NCI-H146 (cell line): Measurements from ENCODE around the gene IFFO2.

Experiments
- DNase-seq: peaks from one replicate; lab custom pipeline; 2025; lab: John Stamatoyannopoulos, UW

The IFFO2 gene

DNA sequence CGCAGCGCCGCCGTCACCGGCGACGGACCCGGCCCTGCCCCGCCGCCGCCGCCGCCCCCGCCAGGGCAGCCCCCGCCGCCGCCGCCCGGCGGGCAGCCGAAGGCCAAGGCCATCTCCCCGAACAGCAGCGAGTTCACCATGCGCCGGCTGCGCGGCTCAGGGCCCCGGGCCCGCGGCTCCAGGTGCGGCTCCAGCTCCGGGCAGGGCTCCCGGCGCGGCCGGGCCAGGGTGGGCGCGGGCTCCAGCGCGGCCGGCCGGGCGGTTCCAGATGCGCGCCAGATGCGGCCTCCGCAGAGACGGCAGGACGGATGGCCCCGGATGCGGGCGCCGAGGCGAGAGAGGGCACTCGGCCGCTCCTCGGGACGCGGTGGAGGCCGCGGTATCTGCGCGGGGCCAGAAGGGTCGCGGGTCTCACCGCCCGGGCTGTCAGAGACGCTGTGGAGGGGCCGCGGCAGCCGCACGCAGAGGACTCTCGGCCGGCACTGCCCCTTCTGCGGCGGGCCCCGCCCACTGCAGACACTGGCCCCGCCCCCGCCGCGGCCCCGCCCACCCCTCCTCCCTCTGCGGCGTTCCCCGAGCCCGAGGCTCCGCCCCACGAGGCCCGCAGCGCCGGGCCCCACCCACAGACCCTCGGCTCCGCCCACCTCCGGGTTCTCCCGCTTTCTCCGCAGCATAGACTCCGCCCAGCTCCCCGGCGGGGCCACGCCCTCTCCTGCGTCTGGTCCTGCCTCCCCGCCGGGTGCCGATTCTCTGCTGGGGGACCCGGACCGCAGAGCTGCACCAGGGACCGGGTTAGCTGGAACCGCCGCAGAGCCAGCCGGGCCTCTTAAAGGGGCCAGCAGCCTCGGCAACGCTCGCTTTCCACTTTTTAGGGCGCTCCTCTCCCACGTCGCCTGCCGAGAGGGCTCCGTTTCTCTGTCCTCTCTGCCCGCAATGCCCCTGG lies at the start of gene IFFO2:
IFFO2 (minus strand) TSS at position 484 of the 943 bp plus-strand sequence; CDS start at position 140, 344 bp downstream.
- peak; percentile 77 for DNase-seq

DNA sequence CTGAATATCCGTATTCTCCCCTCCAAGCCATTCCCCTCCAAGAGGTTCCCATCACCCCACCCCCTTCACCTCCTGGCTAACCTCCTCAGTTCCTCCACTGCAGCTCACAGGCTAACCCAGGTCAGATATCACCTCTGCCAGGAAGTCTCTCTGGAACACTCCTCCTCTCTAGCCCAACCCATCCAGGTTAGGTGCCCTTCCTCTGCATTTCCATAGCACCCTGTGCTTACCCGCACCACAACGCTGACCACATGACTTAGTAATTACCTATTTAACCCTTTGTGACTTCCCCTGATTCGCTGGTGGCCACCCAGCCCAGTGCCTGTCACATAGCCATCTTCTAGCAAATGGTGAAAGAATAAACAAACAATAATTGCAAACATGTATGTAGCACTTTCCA lies 49.5 kb upstream of the IFFO2 start:
- no peak for DNase-seq

DNA sequence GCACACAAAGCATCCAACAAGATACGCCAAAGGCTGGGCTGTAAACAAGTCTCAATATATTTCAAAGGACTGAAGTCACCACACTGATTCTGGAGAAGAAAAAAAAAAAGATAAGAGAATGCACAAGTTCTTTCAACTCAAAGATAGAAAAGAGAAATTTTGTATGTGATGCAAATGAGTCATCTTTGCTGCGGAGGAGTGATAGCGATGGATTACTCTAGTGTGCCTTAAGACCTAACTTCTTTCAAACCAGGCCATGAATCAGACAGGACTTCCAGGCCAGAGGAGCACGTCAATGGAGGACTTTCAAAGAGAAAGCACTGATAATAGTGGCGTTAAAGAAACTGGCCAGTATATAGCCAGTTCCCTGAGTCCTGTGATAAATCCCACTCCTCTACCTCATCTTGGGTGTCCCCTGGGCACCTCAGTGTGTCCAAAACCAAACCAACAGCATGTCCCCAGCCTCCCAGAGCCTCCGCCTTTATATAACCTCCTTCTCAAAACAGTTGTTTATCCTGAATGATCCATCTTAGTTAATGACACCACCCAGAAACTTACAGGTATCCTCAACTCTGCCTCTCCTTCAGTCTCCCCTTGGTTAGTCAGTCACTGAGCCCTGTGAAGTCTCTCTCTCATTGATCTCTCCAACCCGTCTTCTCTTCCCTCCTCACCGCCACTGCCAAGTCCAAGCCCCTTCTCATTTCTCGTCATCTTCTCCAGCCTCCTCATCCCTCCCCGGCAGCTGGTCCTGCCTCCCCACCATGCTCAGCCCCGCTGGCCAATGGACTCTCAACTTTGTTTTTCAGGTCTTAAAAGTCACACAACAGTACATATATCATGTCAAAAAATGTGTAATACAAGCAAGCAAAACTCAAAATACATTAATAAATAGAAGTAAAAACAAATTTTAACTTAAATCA lies 47.2 kb upstream of the IFFO2 start:
- no peak for DNase-seq

DNA sequence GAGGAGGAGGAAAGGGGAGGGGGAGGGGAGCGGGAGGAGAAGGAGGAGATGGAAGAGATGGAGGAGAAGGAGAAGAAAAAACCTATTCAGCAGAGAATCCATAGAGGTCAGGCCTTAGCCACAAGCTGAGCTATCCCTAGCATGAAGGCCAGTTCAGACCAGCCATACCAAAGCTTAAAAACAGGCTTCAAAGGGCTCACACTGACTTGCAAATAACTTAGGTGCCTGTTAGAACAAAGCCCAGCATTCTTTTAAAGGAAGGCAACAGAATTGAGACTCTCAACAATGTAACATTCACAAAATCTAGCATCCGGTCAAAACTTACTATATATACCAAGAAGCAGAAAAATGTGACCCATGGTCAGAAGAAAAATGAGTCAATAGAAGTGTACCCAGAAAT lies 43.6 kb upstream of the IFFO2 start:
- DNase-seq: no peak

DNA sequence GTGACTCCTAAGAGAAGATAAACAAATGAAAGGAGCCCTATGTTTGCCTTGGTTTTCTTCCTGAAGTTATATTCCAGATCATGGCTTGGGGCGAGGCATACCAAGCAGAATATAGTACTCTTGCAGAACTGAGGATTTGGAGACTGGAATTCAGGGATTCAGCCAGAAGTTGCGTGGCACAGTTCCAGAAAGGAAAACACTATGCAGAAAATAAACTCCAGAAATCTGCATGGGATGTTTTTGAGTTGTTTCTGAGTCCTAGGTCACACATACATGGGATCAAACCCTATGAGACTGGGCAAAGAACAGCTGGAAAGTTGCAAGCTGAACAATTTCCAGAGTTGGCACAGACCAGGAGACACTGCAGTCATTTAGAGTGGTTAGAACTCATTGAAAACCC lies 42.9 kb upstream of the IFFO2 start:
- DNase-seq: no peak

DNA sequence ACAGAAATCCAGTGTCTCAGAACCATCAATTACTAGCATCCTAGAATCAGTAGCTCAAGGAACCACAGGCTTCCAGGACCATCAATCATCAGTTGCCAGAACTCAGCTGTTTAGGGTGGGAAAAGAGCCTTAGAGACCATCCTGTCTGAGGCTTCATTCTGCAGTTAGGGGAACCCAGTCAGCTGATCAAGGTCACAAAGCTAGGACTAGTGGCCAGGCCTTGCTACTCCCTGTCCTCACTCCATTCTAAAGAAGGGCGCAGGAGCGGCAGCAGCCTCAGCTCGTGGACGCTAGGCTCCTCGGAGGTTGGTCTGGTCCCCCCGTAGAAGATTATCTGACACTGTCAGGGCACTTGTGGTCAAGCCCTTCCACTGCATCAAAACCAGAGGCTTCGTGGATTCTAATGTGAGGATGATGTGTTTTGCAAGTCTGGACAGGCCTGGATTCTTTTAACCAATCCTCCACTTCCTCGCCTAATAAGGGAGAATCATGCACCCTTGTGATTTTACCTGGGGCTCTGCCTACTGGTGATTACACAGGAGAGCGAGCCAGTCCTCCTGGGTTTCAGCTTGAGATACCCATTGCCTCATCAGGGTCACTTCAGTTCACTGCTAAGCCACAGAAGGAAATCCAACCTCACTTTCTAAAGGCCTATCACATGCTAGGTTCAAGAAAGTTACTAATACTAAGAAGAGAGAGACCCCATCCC lies 41.7 kb upstream of the IFFO2 start:
- DNase-seq: no peak

DNA sequence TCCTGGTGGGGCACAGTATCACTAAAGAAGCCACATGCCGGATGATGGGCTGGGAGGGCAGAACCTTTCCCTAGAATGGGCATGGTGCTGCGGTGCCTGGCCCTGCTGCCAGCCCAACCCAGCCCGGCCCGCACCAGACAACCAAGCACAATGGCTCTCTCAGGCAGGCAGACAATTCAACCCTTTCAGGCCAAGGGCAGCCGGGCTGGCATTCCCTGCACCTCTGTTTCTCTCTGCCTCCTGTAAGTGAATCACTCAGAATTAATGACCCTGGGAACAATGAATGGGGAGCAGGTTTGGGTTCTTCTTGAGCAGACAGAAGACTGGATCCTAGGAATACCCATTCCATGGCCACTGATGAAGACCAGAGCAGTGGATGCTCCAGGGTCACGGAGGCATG lies 41.0 kb upstream of the IFFO2 start:
- no peak for DNase-seq

DNA sequence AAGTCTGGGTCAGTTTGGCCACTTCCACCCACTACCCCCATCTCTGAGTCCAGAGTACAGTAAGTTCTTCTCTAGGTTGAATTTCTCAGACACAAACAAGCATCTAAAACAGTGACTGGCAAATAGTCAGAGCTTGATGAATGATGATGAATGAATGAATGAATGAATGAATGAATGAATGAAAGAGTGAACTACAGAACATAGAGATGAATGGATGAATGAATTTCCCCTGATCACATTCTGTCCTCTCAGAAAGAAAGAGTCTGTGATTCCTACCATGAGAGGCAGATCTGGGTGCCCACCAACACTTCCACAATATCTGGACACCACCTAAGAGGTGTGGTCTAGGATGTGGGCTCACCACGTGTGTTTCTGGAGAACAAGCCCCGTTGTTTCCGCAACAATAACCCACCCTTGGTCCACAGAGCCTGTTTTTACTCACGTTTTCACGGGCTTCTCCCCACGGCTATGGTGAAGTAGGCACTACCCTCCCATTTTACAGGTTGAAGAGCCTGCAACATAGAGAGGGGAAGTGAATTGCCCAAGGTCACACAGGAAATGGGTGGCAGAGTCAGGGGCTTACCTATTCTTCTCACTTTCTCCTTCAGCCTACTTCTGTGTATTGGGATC lies 40.2 kb upstream of the IFFO2 start:
- DNase-seq: no peak

DNA sequence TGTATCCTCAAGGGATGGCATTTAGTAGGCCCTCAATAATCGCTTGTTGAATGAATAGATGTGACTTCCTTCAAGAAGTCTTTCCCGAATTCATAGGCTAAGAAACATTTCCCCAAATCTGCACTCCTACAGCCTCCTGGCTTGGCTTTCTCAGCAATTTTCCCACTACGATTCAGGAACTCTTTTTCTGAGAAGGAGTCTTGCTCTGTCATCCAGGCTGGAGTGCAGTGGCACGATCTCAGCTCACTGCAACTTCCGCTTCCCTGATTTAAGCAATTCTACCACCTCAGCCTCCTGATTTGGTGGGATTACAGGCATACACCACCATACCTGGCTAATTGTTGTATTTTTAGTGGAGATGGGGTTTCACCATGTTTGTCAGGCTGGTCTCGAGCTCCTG lies 37.9 kb upstream of the IFFO2 start:
- no peak for DNase-seq

DNA sequence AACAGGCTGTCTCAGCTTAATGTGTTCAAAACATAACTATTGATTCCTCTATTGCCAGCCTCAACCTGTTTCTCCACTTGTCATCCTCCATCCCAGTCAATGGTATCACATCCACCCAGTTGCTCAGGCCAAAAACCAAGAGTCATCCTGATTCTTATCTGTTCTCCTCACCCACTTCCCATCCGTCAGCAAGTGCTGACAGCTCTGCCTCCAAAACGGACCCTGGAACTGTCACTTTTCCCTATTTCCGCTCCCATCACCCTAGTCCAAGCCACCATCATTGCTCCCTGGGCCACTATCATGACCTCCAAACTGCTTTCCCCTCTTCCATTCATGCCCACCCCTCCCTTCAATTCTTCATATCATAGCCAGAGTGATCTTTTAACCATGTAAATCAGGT lies 36.2 kb upstream of the IFFO2 start:
- DNase-seq: no peak

DNA sequence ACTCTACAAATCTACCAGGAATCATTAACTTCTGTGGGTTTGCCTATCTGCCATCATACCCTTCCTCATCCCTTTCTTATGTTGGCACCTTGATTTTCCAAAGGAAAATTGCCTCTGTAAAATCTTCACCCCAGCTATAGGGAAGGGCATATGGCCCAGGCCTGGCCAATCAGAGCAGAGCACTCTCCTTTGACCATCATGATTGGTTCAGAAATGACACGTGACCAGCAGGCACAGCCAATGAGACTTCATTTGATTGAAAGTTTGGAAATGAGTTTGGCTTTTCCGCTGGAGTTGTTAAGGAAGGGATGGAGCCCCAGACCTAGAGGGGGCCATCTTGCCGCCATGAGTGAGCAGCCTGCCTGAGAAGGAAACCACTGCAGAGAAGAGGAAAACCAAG lies 35.1 kb upstream of the IFFO2 start:
- no peak for DNase-seq

DNA sequence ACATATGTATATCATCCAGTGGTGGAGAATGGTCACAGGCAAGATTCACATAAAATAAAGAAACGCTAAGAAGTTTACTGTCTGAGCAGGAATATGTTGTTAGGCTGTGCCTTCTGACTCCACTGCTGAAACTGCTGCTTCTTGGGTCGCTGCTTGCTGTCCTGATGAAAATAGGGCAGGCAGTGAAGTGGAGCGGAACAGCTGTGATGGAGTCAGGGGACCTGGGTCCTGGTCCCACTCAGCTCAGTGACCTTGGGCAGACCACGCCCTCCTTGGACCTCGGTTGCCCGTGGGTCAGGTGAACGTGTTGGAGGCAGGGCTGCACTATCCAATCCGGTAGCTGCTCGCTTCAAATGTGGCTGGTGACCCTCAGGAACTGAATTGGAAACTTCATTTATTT lies 33.4 kb upstream of the IFFO2 start:
- DNase-seq: no peak

DNA sequence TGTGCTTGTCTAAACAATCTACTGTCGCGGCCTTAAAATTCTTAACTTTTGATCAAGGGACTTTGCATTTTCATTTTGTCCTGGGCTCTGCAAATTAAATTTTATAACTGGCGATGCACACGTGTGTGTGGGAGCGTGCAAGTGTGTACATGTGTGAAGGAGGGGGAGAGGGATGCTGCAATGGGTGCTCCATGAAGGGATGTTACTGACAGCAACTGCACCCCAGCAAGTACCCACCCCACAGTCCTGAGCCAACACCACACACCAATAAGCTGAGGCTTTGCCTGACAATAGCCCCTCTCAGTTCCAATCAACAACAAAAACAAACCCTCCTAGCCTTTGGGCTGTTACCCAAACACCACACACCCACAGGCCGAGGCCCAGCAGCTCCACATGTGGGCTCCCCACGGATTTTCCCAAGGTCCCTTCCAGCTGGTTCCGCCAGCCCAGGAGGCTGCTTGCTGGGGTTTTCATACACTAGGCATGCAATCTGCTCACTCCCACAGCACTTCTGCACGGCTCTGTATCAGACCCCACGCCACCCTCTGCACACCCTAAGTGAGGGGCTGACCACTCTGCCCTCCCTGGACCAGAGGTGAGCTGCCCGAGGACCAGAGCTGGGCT lies 32.8 kb upstream of the IFFO2 start:
- no peak for DNase-seq

DNA sequence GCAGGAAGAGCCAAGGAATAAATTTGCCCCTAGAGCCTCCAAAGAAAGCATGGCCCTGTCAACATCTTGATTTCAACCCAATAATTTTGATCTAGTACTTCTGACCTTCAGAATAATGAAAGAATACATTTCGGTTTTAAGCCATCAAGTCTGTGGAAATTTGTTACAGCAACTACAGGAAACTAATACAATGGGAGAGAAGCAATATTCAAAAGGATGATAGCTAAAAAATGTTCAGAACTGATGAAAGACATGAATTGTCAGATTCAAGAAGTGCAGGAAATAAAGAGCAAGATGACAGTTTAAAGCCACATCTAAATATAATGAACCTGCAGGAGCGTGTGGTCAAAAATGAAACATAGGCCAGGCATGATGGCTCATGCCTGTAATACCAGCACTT lies 24.8 kb upstream of the IFFO2 start:
- no peak for DNase-seq

DNA sequence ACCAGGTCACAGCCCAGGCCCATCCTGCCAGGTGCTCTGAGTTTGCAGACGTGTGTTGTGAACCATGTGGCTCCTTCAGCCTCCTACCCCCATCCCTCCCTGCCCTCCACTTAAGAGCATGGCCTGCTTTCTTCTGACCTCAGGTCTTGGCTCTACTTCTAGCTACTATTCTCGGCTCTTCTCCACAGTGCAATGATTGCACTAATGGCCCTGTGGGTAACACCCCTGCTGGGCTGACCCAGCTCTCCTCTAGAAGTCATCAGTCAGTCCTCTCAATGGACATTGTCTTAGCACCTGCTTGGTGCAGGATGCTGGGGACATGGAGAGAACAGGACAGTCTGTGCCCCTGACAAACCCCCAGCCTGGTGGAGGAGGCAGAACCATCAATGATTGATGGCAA lies 22.2 kb upstream of the IFFO2 start:
- DNase-seq: no peak

DNA sequence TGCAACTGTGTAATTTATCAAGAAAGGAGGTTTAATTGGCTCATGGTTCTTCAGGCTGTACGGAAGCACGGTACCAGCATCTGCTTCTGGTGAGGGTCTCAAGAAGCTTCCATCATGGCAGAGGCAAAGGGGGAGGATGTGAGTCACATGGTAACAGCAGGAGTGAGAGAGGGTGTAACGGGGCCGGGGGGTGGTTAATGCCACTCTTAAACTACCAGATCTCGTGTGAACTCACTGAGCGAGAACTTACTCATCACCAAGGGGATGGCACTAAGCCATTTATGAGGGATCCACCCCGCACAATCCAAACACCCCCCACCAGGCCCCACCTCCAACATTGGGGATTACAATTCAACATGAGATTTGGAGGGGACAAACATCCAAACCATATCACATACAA lies 21.0 kb upstream of the IFFO2 start:
- no peak for DNase-seq

DNA sequence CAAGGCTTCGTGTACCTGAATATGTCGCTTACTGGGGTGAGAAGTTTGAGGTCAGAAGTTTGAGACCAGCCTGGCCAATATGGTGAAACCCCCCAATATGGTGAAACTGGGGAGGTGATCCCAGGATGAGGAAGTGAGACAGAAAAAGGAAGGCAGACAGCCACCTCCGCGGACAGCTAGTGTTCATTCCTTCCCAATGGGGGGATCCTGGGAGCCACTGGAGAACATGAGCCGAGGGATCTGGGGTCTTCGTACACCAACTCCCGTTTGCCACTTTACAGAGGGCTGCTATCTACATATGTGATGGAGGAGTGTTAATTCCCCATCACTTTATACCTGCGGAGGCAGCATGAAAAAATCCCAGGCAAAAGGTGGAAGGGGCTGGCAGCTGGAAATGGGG lies 19.6 kb upstream of the IFFO2 start:
- DNase-seq: no peak

DNA sequence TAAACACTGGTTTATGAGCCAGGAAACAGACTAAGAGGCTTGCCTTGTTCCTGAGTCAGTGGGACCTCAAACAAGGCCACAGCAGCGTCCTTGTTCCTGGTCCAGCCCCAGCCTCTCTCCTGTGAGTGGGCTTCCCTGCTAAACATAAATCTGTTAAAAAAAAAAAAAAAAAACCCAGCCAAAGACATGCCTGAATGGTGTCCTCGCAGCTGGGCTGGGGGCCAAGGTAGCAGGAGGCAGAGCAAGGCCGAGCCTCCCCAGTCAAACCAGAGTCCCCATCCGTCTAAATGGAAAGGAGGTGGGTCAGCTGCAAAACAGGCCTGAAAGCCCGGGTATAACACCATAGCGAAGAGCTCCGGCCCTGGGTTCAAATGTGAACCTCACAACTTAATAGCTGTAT lies 18.1 kb upstream of the IFFO2 start:
- DNase-seq: no peak

DNA sequence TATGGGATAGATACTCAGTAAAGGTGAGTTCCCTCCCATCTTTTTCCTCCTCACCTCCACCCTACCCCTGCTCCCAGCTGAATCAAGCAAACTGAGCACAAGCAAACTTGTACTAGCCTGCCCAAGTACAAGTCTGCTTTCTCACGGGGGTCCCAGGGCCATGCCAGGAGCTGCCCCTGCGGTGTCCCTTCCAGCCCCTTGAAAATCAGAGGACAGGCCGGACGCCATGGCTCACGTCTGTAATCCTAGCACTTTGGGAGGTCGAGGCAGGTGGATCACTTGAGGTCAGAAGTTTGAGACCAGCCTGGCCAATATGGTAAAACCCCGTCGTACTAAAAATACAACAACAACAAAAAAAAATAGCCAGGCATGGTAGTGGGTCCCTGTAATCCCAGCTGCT lies 17.5 kb upstream of the IFFO2 start:
- DNase-seq: no peak

DNA sequence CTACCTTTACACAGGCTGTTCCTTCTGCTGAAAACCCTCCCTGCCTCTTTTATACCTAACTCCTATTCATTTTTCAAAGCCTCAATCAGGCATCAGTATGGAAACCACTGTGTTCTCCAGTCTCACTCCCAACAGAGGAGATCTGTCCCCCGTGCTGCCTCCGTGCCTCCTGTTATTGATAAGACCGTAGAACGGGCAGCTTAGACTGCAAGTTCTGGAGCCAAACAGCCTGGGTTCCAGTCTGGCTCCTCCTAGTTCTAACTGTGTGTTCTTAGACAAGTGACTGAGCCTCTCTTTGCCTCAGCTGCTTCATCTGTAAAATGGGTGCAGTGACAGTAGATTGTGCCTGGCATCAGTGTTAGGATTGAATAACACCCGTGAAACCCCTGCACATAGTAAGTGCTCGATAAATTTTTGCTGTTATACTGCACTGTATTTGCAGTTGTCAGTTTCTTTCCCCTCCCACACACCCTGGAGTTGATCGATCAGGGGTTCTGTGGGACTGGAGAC lies 17.0 kb upstream of the IFFO2 start:
- no peak for DNase-seq

DNA sequence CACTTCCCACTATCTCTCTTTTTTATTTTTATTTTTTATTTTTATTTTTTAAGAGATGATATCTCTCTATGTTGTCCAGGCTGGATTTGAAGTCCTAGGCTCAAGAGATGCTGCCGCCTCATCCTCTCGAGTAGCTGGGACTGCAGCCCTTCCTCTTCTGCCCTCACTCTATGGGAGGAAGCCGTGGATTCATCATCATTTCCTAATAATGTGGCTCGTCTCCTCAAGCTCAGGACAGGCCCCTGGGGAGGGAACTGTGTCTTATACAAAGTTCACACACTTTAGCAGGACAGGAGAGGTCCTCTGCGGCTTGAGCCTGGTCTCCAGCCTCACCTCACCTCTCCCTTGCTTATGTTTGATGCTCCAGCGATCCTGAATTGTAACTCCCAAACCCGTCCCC lies 16.5 kb upstream of the IFFO2 start:
- no peak for DNase-seq
